ENCODE data around the gene SART1.

Gene SART1

GRCh38 chr11:65958774-65959420 lies 2.6 kb upstream of the SART1 start:
- TF ChIP-seq CTCF (IDR thresholded peaks at IDR 0.05): no peak

GRCh38 chr11:65960824-65961266 lies 689 bp upstream of the SART1 start:
- TF ChIP-seq CTCF (IDR thresholded peaks at IDR 0.05): no peak

- no peak for TF ChIP-seq CTCF (IDR thresholded peaks at IDR 0.05)
Observed at GRCh38 chr11:65962141-65962564, 619 bp downstream of the SART1 start.

GRCh38 chr11:65964906-65965305 lies 3.4 kb downstream of the SART1 start:
- TF ChIP-seq CTCF (IDR thresholded peaks at IDR 0.05): no peak

GRCh38 chr11:65965986-65966762 lies 4.6 kb downstream of the SART1 start:
- no peak for TF ChIP-seq CTCF (IDR thresholded peaks at IDR 0.05)

- TF ChIP-seq CTCF (IDR thresholded peaks at IDR 0.05): no peak
Observed at GRCh38 chr11:65967329-65967934, 5.9 kb downstream of the SART1 start.

- no peak for TF ChIP-seq CTCF (IDR thresholded peaks at IDR 0.05)
Observed at GRCh38 chr11:65968600-65969482, 7.3 kb downstream of the SART1 start.
